ENCODE results near the gene SNAPC1.

- TF ChIP-seq CTCF (conservative IDR thresholded peaks at IDR 0.05; ENCODE audit: low read depth, low read length) (no peak), EZH2 (IDR thresholded peaks at IDR 0.05; ENCODE audit: borderline replicate concordance, low read depth, low read length, poor library complexity, severe bottlenecking) (no peak)
Observed at GRCh38 chr14:61736751-61737150, 25.5 kb upstream of the SNAPC1 start.

All from A673 (cell line).